ENCODE results near the gene ANOS1. TPM values are rescaled to one million over a fixed set of nuclear protein-coding genes. Genes with fewer than 3 reads are reported as not detected.

The ANOS1 gene
- total RNA-seq, 1 experiment from 2014 or later = 0.05 TPM

DNA sequence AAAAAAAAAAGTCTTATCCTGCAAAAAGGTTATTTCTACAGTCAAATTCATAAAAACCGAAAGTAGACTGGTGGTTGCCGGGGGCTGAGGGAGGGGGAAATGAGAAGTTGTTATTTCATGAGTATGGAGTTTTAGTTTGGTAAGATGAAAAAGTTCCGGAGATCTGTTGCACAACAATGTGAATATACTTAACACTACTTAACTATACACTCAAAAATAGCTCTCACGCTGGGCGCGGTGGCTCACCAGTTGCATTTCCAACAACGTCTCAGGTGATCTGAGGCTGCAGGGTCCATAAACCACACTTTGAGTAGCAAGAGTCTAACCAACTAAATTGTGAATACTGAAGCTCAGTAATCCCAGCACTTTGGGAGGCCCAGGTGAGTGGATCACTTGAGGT is 52.4 kb downstream of the ANOS1 start:
- CTCF ChIA-PET = interaction anchor here (0.5 kb wide), 1 partner anchor 17 kb away, joined by 3 read pairs; no protein-coding TSS in a partner anchor
- no TSS peak for BruUV-seq (replicated peaks)
- TF ChIP-seq, protein P1, sequence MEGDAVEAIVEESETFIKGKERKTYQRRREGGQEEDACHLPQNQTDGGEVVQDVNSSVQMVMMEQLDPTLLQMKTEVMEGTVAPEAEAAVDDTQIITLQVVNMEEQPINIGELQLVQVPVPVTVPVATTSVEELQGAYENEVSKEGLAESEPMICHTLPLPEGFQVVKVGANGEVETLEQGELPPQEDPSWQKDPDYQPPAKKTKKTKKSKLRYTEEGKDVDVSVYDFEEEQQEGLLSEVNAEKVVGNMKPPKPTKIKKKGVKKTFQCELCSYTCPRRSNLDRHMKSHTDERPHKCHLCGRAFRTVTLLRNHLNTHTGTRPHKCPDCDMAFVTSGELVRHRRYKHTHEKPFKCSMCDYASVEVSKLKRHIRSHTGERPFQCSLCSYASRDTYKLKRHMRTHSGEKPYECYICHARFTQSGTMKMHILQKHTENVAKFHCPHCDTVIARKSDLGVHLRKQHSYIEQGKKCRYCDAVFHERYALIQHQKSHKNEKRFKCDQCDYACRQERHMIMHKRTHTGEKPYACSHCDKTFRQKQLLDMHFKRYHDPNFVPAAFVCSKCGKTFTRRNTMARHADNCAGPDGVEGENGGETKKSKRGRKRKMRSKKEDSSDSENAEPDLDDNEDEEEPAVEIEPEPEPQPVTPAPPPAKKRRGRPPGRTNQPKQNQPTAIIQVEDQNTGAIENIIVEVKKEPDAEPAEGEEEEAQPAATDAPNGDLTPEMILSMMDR (IDR thresholded peaks at IDR 0.05; ENCODE audit: unreplicated experiment) = no peak
- no peaks in the 10 kb centered on the region for H3K27me3 Mint-ChIP-seq (ENCODE audit: insufficient read depth, unreplicated experiment)
- no peaks in the 10 kb centered on the region for H3K36me3 Mint-ChIP-seq (ENCODE audit: insufficient read depth, unreplicated experiment)
- no peak overlapping the region for H3K4me3 Mint-ChIP-seq (ENCODE audit: unreplicated experiment)
- no peaks in the 10 kb centered on the region for H3K9me3 Mint-ChIP-seq (ENCODE audit: unreplicated experiment)
- intact Hi-C loops (cut with micrococcal nuclease) = no loop called here
- POLR2A ChIA-PET = no interaction called here
- no peak for DNase-seq (ENCODE audit: unreplicated experiment)
- no peaks in the 10 kb centered on the region for H3K4me1 Mint-ChIP-seq (ENCODE audit: insufficient read depth, unreplicated experiment)
- H3K27ac Mint-ChIP-seq (ENCODE audit: low read depth, unreplicated experiment) = no peak overlapping the region

DNA sequence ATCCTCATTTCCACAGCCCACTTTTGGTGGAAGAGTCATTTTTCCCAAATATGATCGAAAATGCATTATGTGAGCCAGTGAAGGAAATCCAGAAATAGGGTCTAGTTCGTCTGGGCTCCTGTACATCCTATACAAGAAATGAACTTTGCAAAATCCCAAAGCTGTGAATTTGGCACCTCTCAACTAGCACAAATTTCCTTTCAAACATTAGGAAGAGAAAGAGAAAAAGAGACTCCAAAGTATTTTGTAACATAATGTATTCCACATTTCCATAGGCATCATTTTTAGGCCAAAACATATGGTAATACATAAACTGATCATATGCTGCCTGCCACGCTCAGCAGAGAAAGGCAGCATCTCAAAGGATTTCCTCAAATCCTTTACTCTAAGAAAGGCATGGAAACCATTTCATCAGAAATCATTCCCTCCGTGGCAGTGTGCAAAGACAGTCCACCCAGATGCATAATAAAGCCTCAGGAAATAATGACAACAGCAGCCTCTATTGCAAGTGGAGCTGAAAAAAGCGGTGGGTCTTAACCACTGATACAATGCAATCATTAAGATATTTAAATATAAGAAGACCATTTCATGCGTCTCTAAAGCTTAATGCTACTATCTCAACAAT is 56.8 kb downstream of the ANOS1 start:
- Mint-ChIP-seq H3K27ac (ENCODE audit: low read depth, unreplicated experiment) (no peak overlapping the region), H3K4me3 (ENCODE audit: unreplicated experiment) (no peak overlapping the region), H3K9me3 (ENCODE audit: unreplicated experiment) (peaks cover 8% of the 10 kb centered on the region), H3K27me3 (ENCODE audit: insufficient read depth, unreplicated experiment) (no peaks in the 10 kb centered on the region), H3K4me1 (ENCODE audit: insufficient read depth, unreplicated experiment) (no peaks in the 10 kb centered on the region), H3K36me3 (ENCODE audit: insufficient read depth, unreplicated experiment) (no peaks in the 10 kb centered on the region)
- CTCF ChIA-PET = no interaction called here
- DNase-seq (ENCODE audit: unreplicated experiment) = no peak
- intact Hi-C loops (cut with micrococcal nuclease) = no loop called here
- POLR2A ChIA-PET = no interaction called here
- no TSS peak for BruUV-seq (replicated peaks)
- TF ChIP-seq, protein P1 (IDR thresholded peaks at IDR 0.05; ENCODE audit: unreplicated experiment) = no peak

DNA sequence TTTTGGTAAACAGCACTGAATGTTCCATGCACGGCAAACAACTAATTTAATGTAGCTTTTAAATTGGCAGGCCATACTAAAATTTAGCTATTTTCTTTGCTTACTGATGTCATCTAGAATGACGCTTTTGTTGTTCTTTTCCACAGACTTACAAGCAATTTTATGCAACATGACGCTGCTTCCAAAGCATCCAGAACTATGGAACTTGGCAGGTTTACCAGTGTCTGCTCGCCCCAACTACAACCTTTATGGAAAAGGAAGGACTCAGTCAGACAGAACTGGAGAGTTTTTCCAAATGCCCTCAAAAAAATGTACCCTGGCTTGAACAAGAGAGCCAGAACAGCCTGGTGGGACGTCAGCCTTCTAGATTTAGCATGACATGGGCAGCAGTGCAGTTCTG is 58.7 kb downstream of the ANOS1 start:
- H3K4me1 Mint-ChIP-seq (ENCODE audit: insufficient read depth, unreplicated experiment) = no peaks in the 10 kb centered on the region

DNA sequence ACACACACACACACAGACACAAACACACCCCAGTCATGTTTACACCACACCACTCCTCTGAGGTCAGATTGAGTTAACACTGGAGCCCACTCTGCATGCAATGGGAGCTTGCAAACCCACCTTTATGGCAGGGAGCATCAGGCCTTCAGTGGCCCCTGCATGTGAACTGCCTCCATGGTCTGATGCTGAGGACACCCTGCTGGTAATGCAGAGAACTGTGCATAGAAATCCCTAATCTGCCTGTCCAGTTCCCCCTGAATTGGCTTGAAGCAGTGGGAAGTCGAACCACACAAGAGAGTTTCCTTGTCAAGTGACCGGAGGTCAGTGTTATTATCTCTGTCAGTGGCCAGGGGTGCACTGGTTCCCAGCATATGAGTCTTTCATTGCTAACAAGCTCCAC is 59.8 kb downstream of the ANOS1 start:
- Mint-ChIP-seq H3K27ac (ENCODE audit: low read depth, unreplicated experiment) (no peak overlapping the region), H3K27me3 (ENCODE audit: insufficient read depth, unreplicated experiment) (no peaks in the 10 kb centered on the region), H3K9me3 (ENCODE audit: unreplicated experiment) (peaks cover 8% of the 10 kb centered on the region), H3K4me3 (ENCODE audit: unreplicated experiment) (no peak overlapping the region), H3K36me3 (ENCODE audit: insufficient read depth, unreplicated experiment) (no peaks in the 10 kb centered on the region), H3K4me1 (ENCODE audit: insufficient read depth, unreplicated experiment) (no peaks in the 10 kb centered on the region)
- TF ChIP-seq, protein P1 (IDR thresholded peaks at IDR 0.05; ENCODE audit: unreplicated experiment) = no peak
- ChIA-PET POLR2A (no interaction called here), CTCF (no interaction called here)
- DNase-seq (ENCODE audit: unreplicated experiment) = no peak
- no TSS peak for BruUV-seq (replicated peaks)
- intact Hi-C loops (cut with micrococcal nuclease) = no loop called here

More for the DNA sequence above, 58.7 kb downstream of the ANOS1 start:
- no TSS peak for BruUV-seq (replicated peaks)
- H3K4me3 Mint-ChIP-seq (ENCODE audit: unreplicated experiment) = no peak overlapping the region
- TF ChIP-seq, protein P1 (IDR thresholded peaks at IDR 0.05; ENCODE audit: unreplicated experiment) = no peak
- H3K36me3 Mint-ChIP-seq (ENCODE audit: insufficient read depth, unreplicated experiment) = no peaks in the 10 kb centered on the region
- no peak for DNase-seq (ENCODE audit: unreplicated experiment)
- intact Hi-C loops (cut with micrococcal nuclease) = no loop called here
- H3K9me3 Mint-ChIP-seq (ENCODE audit: unreplicated experiment) = peaks cover 8% of the 10 kb centered on the region
- H3K27ac Mint-ChIP-seq (ENCODE audit: low read depth, unreplicated experiment) = no peak overlapping the region
- CTCF ChIA-PET = interaction anchor here (1.0 kb wide), 1 partner anchor 51 kb away, joined by 3 read pairs; no protein-coding TSS in a partner anchor
- H3K27me3 Mint-ChIP-seq (ENCODE audit: insufficient read depth, unreplicated experiment) = no peaks in the 10 kb centered on the region
- POLR2A ChIA-PET = no interaction called here
